Activated T-cell treated with anti-CD3 and anti-CD28 coated beads for 4 hours (primary cell): ENCODE measurements around the gene OR4N2.
"Not testable (repeated sequence)": the region's sequence is repeated elsewhere in the genome, so short reads cannot be mapped to it uniquely, and the experiment has no call there.

Experiments used
- DNase-seq: peaks from one replicate; pipeline ENCODE4 v3.0.0-alpha.2; 2020

Gene OR4N2

GRCh38 chr14:19803470-19803869 is at the start of gene OR4N2:
TSS of gene OR4N2 (plus strand) at chr14:19803770. CDS start at chr14:19827449, 23,679 bp downstream.
- DNase-seq = not testable (repeated sequence)

- no peak for DNase-seq
These were observed 49.4 kb upstream of the OR4N2 start for GRCh38 chr14:19754172-19754571.

- DNase-seq = not testable (repeated sequence)
These were observed 32.1 kb upstream of the OR4N2 start for GRCh38 chr14:19771491-19771890.

GRCh38 chr14:19771895-19772430 is 31.6 kb upstream of the OR4N2 start:
- DNase-seq = no peak

- DNase-seq = not testable (repeated sequence)
These were observed 31.1 kb upstream of the OR4N2 start for GRCh38 chr14:19772454-19772853.

- DNase-seq = not testable (repeated sequence)
These were observed 30.4 kb upstream of the OR4N2 start, which contains the start of gene OR4M1 for GRCh38 chr14:19773204-19773603. TSS of gene OR4M1 (plus strand) at chr14:19773504. CDS start at chr14:19780323, 6,819 bp downstream.

GRCh38 chr14:19775587-19775986 is 28.0 kb upstream of the OR4N2 start:
- no peak for DNase-seq

GRCh38 chr14:19785848-19786247 is 17.7 kb upstream of the OR4N2 start:
- DNase-seq = not testable (repeated sequence)

- not testable (repeated sequence) for DNase-seq
These were observed 16.3 kb upstream of the OR4N2 start for GRCh38 chr14:19787318-19787717.

- not testable (repeated sequence) for DNase-seq
These were observed 15.4 kb upstream of the OR4N2 start for GRCh38 chr14:19788150-19788549.

- DNase-seq = not testable (repeated sequence)
These were observed 7.0 kb upstream of the OR4N2 start for GRCh38 chr14:19796520-19797108.

GRCh38 chr14:19799880-19800279 is 3.7 kb upstream of the OR4N2 start:
- DNase-seq = no peak

GRCh38 chr14:19800282-19801117 is 3.1 kb upstream of the OR4N2 start:
- DNase-seq = no peak

- no peak for DNase-seq
These were observed 2.5 kb upstream of the OR4N2 start for GRCh38 chr14:19801118-19801464.

GRCh38 chr14:19813171-19813920 is 9.8 kb downstream of the OR4N2 start:
- not testable (repeated sequence) for DNase-seq

- not testable (repeated sequence) for DNase-seq
These were observed 16.3 kb downstream of the OR4N2 start for GRCh38 chr14:19819879-19820278.

- not testable (repeated sequence) for DNase-seq
These were observed 17.4 kb downstream of the OR4N2 start for GRCh38 chr14:19821016-19821415.

- no peak for DNase-seq
These were observed 19.6 kb downstream of the OR4N2 start for GRCh38 chr14:19823178-19823577.

- DNase-seq = no peak
These were observed 20.2 kb downstream of the OR4N2 start for GRCh38 chr14:19823765-19824164.

GRCh38 chr14:19827626-19828244 is 24.2 kb downstream of the OR4N2 start:
- DNase-seq = not testable (repeated sequence)

- DNase-seq = no peak
These were observed 24.7 kb downstream of the OR4N2 start for GRCh38 chr14:19828314-19828713.

GRCh38 chr14:19834203-19834848 is 30.8 kb downstream of the OR4N2 start:
- DNase-seq = not testable (repeated sequence)
